ENCODE results near the gene MT1B. TPM values are rescaled to one million over a fixed set of nuclear protein-coding genes. Genes with fewer than 3 reads are reported as not detected.

MT1B gene
- total RNA-seq, 2 experiments from 2014 or later: not detected

DNA sequence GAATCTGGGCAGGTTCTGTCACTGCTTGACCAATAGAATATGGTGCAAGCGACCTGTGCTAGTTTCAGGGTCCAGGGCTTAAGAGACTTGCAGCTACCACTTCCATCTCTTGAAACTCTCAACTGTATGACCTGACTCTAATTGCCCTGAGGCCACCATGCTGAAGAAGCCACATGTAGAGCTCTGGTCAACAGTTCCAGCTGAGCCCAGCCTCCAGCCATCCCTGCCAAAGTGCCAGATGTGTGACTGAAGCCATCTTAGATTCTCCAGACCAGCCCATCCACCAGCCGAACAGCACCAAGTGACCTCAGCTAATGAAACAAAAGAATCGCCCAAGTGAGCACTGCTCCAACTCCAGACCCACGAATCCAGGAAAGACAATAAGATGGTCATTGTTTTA is 46.7 kb upstream of the MT1B start:
- Histone ChIP-seq H3K4me3 (ENCODE audit: low read depth, low read length, poor library complexity, severe bottlenecking) (no peak overlapping the region), H4K20me1 (ENCODE audit: insufficient read depth, low read length) (no peaks in the 10 kb centered on the region), H2AFZ (ENCODE audit: low read length) (no peak overlapping the region), H3K4me2 (ENCODE audit: low read length) (no peak overlapping the region), H3K4me1 (ENCODE audit: insufficient read depth, low read length, poor library complexity, severe bottlenecking) (peaks cover 33% of the 10 kb centered on the region), H3K9me3 (ENCODE audit: low read length) (no peaks in the 10 kb centered on the region), H3K27ac (ENCODE audit: low read depth, low read length, poor library complexity, severe bottlenecking) (no peak overlapping the region), H3K9me2 (ENCODE audit: insufficient read depth, low read length) (no peaks in the 10 kb centered on the region), H3K79me2 (ENCODE audit: insufficient read depth, low read depth, low read length) (no peaks in the 10 kb centered on the region), H3K36me3 (ENCODE audit: insufficient read depth, low read length) (no peaks in the 10 kb centered on the region)
- DNase-seq (ENCODE audit: low spot score): no peak
- ChIA-PET POLR2A (interaction anchor here (0.6 to 1.1 kb wide), 2 partner anchors 21 to 79 kb away, joined by 3 to 5 read pairs; no protein-coding TSS in a partner anchor), CTCF (ENCODE audit: unreplicated experiment) (interaction anchor here (1.0 to 1.4 kb wide), 2 partner anchors 25 to 97 kb away, joined by 3 to 5 read pairs; no protein-coding TSS in a partner anchor)
- TF ChIP-seq CTCF (conservative IDR thresholded peaks at IDR 0.05; ENCODE audit: low read length): no peak
- TF ChIP-seq EZH2phosphoT487 (IDR thresholded peaks at IDR 0.05; ENCODE audit: borderline replicate concordance, low read depth, low read length): no peak
- intact Hi-C loops (cut with micrococcal nuclease; ENCODE audit: unreplicated experiment): no loop called here
- BruUV-seq (replicated peaks): no TSS peak

- POLR2A ChIA-PET: interaction anchor here (0.6 to 1.1 kb wide), 3 partner anchors 21 to 78 kb away, joined by 3 to 5 read pairs (median 3); no protein-coding TSS in a partner anchor
Measured at GRCh38 chr16:56605475-56605874, 46.2 kb upstream of the MT1B start.

More at GRCh38 chr16:56605475-56605874, 46.2 kb upstream of the MT1B start:
- H2AFZ ChIP-seq (ENCODE audit: low read length): no peak overlapping the region; the same call in 1 of the 2 replicates
- no peak overlapping the region for H3K27ac ChIP-seq (ENCODE audit: low read depth, low read length, poor library complexity, severe bottlenecking)
- peak overlapping the region; percentile 32 for H3K4me2 ChIP-seq (ENCODE audit: low read length)
- CTCF ChIA-PET (ENCODE audit: unreplicated experiment): interaction anchor here (0.6 to 1.4 kb wide), 3 partner anchors 25 to 96 kb away, joined by 3 to 5 read pairs (median 3); no protein-coding TSS in a partner anchor
- no peaks in the 10 kb centered on the region for H3K9me2 ChIP-seq (ENCODE audit: insufficient read depth, low read length)
- no peaks in the 10 kb centered on the region for H3K9me3 ChIP-seq (ENCODE audit: low read length)
- H3K36me3 ChIP-seq (ENCODE audit: insufficient read depth, low read length): no peaks in the 10 kb centered on the region
- H3K4me1 ChIP-seq (ENCODE audit: insufficient read depth, low read length, poor library complexity, severe bottlenecking): peaks cover 39% of the 10 kb centered on the region
- TF ChIP-seq CTCF (conservative IDR thresholded peaks at IDR 0.05; ENCODE audit: low read length) (no peak), EZH2phosphoT487 (IDR thresholded peaks at IDR 0.05; ENCODE audit: borderline replicate concordance, low read depth, low read length) (no peak)
- no peaks in the 10 kb centered on the region for H3K79me2 ChIP-seq (ENCODE audit: insufficient read depth, low read depth, low read length)
- intact Hi-C loops (cut with micrococcal nuclease; ENCODE audit: unreplicated experiment): no loop called here
- no peak for DNase-seq (ENCODE audit: low spot score)
- H3K4me3 ChIP-seq (ENCODE audit: low read depth, low read length, poor library complexity, severe bottlenecking): no peak overlapping the region
- BruUV-seq (replicated peaks): no TSS peak
- no peaks in the 10 kb centered on the region for H4K20me1 ChIP-seq (ENCODE audit: insufficient read depth, low read length)

Measured in OCI-LY7 (cell line).